ENCODE data around the gene KCTD7.
"Not testable (repeated sequence)": the region's sequence is repeated elsewhere in the genome, so short reads cannot be mapped to it uniquely, and the experiment has no call there.

Gene KCTD7

GRCh38 chr7:66655113-66655806 is 26.6 kb downstream of the KCTD7 start:
- not testable (repeated sequence) for H3K9me2 ChIP-seq (replicated peaks; ENCODE audit: control insufficient read depth, low read length); H3K9me3 ChIP-seq (ENCODE audit: control insufficient read depth, insufficient read depth, low read length); H3K27me3 ChIP-seq (ENCODE audit: control insufficient read depth, low read length); H4K20me1 ChIP-seq (ENCODE audit: control insufficient read depth, insufficient read depth, low read depth, low read length)
- peaks cover 27% of the 10 kb centered on the region for H3F3A ChIP-seq (ENCODE audit: control insufficient read depth, insufficient read depth)
- peak overlapping the region; percentile 92 for H3K27ac ChIP-seq (ENCODE audit: low read depth, low read length)
- peak overlapping the region; percentile 80 for H3K4me3 ChIP-seq (ENCODE audit: low read length)
- H3K4me2 ChIP-seq (ENCODE audit: low read length) = peak overlapping the region; percentile 73
- H3K79me2 ChIP-seq (ENCODE audit: control insufficient read depth, low read length) = peaks cover 77% of the 10 kb centered on the region
- H3K4me1 ChIP-seq (ENCODE audit: control insufficient read depth, low read length) = peaks cover 31% of the 10 kb centered on the region
- TF ChIP-seq CTCF (IDR thresholded peaks at IDR 0.05; ENCODE audit: low read depth, low read length, poor library complexity, severe bottlenecking) = peak; percentile 38
- H3K36me3 ChIP-seq (ENCODE audit: control insufficient read depth, low read length) = peaks cover 25% of the 10 kb centered on the region

- peaks cover 31% of the 10 kb centered on the region for H3K4me1 ChIP-seq (ENCODE audit: control insufficient read depth, low read length)
- peaks cover 24% of the 10 kb centered on the region; the same call in 1 of the 2 replicates for H3F3A ChIP-seq (ENCODE audit: control insufficient read depth, insufficient read depth)
- H3K4me2 ChIP-seq (ENCODE audit: low read length) = peak overlapping the region; percentile 73
- H3K4me3 ChIP-seq (ENCODE audit: low read length) = peak overlapping the region; percentile 80
- not testable (repeated sequence) for H4K20me1 ChIP-seq (ENCODE audit: control insufficient read depth, insufficient read depth, low read depth, low read length); H3K27me3 ChIP-seq (ENCODE audit: control insufficient read depth, low read length); H3K9me2 ChIP-seq (replicated peaks; ENCODE audit: control insufficient read depth, low read length); H3K9me3 ChIP-seq (ENCODE audit: control insufficient read depth, insufficient read depth, low read length); H3K27ac ChIP-seq (ENCODE audit: low read depth, low read length)
- H3K36me3 ChIP-seq (ENCODE audit: control insufficient read depth, low read length) = peaks cover 25% of the 10 kb centered on the region
- peaks cover 84% of the 10 kb centered on the region for H3K79me2 ChIP-seq (ENCODE audit: control insufficient read depth, low read length)
These were observed 27.3 kb downstream of the KCTD7 start for GRCh38 chr7:66655826-66656485.

GRCh38 chr7:66657798-66658197 is 29.1 kb downstream of the KCTD7 start:
- no peak overlapping the region for H3K4me3 ChIP-seq (ENCODE audit: low read length)
- peaks cover 10% of the 10 kb centered on the region; the same call in 1 of the 2 replicates for H3F3A ChIP-seq (ENCODE audit: control insufficient read depth, insufficient read depth)
- H4K20me1 ChIP-seq (ENCODE audit: control insufficient read depth, insufficient read depth, low read depth, low read length) = peaks cover 4% of the 10 kb centered on the region; the same call in 1 of the 2 replicates
- no peak overlapping the region for H3K4me2 ChIP-seq (ENCODE audit: low read length)
- no peak overlapping the region for H3K27ac ChIP-seq (ENCODE audit: low read depth, low read length)
- no peaks in the 10 kb centered on the region for H3K27me3 ChIP-seq (ENCODE audit: control insufficient read depth, low read length)
- peaks cover 20% of the 10 kb centered on the region for H3K4me1 ChIP-seq (ENCODE audit: control insufficient read depth, low read length)
- H3K9me3 ChIP-seq (ENCODE audit: control insufficient read depth, insufficient read depth, low read length) = no peaks in the 10 kb centered on the region
- peaks cover 29% of the 10 kb centered on the region for H3K36me3 ChIP-seq (ENCODE audit: control insufficient read depth, low read length)
- H3K9me2 ChIP-seq (replicated peaks; ENCODE audit: control insufficient read depth, low read length) = no peaks in the 10 kb centered on the region
- TF ChIP-seq CTCF (IDR thresholded peaks at IDR 0.05; ENCODE audit: low read depth, low read length, poor library complexity, severe bottlenecking) = no peak
- no peak for TF ChIP-seq EZH2phosphoT487 (IDR thresholded peaks at IDR 0.05; ENCODE audit: borderline replicate concordance, low read length)
- peaks cover 97% of the 10 kb centered on the region for H3K79me2 ChIP-seq (ENCODE audit: control insufficient read depth, low read length)

- Histone ChIP-seq H3F3A (ENCODE audit: control insufficient read depth, insufficient read depth) (peaks cover 2% of the 10 kb centered on the region; the same call in 1 of the 2 replicates), H3K27me3 (ENCODE audit: control insufficient read depth, low read length) (no peaks in the 10 kb centered on the region), H3K9me2 (replicated peaks; ENCODE audit: control insufficient read depth, low read length) (no peaks in the 10 kb centered on the region), H3K36me3 (ENCODE audit: control insufficient read depth, low read length) (peaks cover 7% of the 10 kb centered on the region; the same call in 1 of the 2 replicates), H4K20me1 (ENCODE audit: control insufficient read depth, insufficient read depth, low read depth, low read length) (peaks cover 8% of the 10 kb centered on the region; the same call in 1 of the 2 replicates), H3K4me3 (ENCODE audit: low read length) (no peak overlapping the region), H3K27ac (ENCODE audit: low read depth, low read length) (no peak overlapping the region), H3K4me2 (ENCODE audit: low read length) (no peak overlapping the region), H3K4me1 (ENCODE audit: control insufficient read depth, low read length) (no peaks in the 10 kb centered on the region), H3K79me2 (ENCODE audit: control insufficient read depth, low read length) (peaks cover 88% of the 10 kb centered on the region), H3K9me3 (ENCODE audit: control insufficient read depth, insufficient read depth, low read length) (no peaks in the 10 kb centered on the region)
- TF ChIP-seq CTCF (IDR thresholded peaks at IDR 0.05; ENCODE audit: low read depth, low read length, poor library complexity, severe bottlenecking) (no peak), EZH2phosphoT487 (IDR thresholded peaks at IDR 0.05; ENCODE audit: borderline replicate concordance, low read length) (no peak)
These were observed 34.1 kb downstream of the KCTD7 start for GRCh38 chr7:66662646-66663264.
